ENCODE results near the gene LHFPL5.

Gene LHFPL5

DNA sequence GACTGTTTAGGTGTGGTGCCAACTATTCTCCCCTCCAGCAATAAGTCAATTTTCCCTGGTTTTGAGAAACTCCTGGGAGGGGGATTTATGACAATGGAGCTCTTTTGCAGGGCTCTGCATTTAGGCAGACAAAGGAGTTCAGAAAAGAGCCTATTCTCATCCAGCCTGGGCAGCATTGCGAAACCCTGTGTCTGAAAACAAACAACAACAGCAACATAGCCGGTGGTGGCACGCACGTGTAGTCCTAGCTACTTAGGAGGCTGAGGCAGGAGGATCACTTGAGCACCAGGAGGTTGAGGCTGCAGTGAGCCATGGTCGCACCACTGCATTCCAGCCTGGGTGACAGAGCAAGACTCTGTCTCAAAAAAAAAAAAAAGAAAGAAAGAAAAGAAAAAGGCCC, 14.5 kb upstream of the LHFPL5 start:
- no peak for DNase-seq

DNA sequence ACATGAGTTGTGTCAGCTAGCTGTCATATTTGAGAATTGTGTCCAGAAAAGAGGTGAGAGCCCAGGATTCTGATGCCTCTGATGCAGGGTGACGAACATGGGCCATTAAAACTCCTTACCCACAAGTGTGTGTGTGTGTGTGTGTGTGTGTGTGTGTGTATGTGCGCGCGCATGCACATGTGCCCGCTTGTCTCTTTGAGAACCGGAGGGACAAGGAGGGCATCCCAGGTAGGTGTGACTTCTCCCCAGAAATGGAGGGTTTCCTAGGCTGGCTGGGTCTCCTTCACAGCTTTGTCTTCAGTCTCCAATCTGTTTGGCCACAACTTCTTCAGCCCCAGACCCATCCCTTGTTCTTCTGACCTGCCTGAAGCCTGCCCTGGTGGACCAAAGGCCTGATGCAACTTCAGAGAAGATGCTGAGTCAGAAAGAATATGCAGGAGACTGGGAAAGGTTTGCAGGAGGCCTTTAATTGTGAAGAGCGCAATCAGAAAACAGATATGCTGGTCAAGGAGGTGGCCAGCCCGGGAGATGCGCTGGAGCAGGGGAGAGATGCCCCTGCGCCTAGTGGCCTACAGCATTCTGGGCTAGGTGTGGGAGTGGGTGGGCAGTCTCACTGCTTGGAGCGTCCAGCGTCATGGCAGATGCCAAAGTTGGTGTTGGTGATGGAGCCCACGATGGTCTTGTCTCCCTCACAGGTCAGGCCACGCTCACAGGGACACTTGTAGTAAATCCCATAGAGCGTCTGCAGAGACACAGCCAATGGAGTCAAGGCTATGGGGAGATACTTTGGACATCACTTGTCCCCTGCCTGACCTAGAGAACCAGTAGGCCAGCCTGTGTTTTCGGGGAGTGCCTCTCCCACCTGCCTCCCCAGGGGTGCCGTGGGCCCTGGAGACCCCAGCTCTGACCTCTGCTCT, 10.4 kb upstream of the LHFPL5 start:
- DNase-seq: no peak

DNA sequence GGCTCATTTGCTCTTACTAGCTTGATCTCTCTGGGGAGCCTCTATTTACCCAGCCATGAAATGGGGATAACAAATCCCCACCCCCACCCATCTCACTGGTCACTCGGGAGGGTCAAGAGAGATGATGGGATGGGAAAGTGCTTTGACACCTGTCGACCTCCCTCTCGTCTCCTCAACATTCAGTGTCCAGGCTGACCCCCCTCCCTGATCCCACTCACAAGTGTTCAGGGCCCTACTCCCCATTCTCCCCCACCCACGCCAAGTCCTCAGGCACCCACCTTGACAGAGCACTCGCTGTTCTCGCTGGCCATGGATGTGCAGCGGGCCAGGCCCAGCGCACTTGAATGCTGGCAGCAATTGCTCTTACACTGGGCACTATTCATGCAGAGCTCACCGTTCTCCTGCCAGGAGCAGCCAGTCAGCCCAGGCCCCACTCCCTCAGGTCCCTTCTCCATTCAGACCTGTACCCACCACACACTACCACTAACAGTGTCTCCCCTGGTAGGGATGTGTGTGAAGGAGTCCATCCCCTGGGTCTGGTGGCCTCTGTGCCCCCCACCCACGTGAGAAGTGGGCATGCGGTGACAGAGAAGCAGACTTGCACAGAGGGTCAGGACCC, 9.6 kb upstream of the LHFPL5 start:
- no peak for DNase-seq

- DNase-seq: no peak
These were observed 8.9 kb upstream of the LHFPL5 start for GRCh38 chr6:35796236-35796635.

DNA sequence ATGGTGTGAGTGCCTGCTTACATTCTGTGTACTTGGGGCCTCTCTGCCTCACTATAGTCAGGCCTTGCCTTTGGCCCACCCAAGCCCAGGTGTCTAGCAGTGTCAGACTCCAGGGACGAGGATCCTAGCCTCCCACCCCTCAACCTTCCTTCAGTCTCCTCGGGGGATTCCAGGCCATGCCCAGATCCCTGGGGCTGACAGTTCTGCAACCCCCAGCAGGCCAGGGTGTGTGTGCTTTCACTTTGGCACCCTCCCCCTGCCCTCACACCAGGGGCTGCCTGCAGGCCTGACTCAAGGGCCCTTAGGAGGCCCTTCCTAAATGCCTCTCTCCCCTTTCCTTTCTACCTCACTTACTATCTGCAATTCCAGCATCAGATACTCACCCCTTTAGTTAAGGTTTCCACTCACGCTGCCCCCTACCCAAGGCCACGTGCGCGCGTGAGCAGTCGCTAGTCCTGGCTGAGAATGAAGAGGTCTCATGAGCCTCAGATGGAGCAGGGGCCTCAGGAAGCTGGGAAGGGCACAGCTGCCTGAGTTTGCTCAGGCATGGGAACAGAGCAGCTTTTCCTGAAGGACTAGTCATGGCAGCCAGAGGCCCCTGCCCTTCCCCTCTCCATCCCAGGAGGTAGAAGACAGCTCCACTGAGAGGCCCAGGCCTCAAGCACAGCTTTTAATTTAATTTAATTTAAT, 7.2 kb upstream of the LHFPL5 start:
- DNase-seq: no peak

- no peak for DNase-seq
These were observed 6.4 kb upstream of the LHFPL5 start for GRCh38 chr6:35798706-35799105.

DNA sequence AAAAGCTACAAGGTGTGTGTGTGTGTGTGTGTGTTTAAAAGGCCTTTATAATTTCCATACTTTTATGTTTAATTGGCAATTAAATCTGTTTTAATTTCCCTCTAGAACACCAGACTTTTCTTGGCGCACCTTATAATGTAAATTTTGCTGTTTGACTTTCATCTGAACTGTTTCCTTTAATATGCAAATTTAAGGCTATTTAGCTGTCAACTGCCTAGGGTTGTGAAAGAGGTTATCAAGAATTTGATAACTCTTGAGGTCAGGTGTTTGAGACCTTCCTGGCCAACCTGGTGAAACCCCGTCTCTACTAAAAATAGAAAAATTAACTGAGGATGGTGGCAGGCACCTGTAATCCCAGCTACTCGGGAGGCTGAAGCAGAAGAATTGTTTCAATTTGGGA, 4.0 kb upstream of the LHFPL5 start:
- no peak for DNase-seq

DNA sequence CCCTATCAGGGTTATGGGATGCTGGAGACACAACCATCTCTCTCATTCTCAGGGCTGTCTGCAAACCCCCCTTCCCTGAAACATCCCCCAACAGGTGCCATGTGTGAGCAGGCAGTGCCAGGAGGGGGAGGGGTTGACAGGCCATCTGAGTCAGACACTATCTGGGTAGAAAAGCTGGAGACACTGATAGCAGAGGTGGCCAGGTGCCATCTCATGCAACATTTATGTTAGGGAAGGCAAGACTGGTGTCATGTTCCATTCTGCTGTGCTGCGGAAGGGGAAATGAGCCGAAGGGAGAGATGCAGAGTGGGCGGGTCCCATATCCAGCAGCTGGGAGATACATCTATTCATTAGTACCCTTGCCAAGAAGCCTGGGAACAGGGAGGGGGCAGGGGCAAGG, 3.5 kb downstream of the LHFPL5 start:
- peak in 1 of 51 donors; percentile 20 for DNase-seq

- DNase-seq: no peak
These were observed 4.7 kb downstream of the LHFPL5 start for GRCh38 chr6:35809809-35810208.

DNA sequence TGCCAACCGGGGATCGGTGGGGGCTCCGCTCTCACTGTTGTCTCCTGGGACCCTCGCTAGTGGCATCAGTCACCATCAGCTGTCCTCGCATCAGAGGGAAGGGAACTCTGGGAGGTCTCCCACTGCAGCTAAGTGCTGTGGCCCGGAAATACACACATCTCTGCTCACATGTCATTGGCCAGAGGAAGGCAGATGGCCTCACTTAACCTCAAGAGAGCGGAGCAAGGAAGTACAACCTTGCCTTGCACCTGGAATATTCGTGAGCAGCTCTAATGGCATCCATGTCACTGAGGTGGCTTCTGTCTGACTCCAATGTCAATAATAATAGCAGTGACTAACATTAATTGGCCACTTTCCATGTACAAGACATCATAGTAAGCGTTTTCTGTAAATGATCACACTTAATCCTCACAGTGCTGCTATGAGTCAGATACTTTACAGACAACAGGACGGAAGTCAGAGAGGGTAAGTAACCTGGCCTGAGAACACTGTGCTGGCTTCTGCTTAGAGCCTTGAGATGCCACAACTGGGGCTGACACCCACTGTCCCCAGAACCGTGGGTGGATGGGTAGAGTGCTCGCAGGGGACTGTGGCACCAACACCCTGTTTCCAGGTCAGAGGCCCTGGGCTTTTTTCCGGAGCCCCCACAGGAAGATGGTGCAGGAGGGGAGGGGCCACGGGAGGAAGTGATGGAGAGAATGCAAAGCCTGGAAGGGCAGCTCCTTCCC, 6.0 kb downstream of the LHFPL5 start:
- no peak for DNase-seq

GRCh38 chr6:35811699-35811995, 6.5 kb downstream of the LHFPL5 start:
- no peak for DNase-seq

DNA sequence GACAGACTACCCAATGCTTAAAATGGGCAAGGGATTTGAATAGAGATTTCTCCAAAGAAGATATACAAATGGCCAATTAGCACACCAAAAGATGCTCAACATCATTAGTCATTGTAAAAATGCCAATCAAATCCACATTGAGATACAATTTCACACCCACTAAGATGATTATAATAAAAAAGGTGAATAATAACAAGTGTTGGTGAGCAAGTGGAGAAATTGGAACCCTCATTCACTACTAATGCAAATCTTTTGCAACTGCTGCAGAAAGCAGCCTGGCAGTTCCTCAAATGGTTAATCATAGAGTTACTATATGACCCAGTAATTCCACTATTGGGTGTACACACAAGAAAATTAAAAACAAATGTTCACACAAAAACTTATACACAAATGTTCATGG, 12.4 kb downstream of the LHFPL5 start:
- no peak for DNase-seq

DNA sequence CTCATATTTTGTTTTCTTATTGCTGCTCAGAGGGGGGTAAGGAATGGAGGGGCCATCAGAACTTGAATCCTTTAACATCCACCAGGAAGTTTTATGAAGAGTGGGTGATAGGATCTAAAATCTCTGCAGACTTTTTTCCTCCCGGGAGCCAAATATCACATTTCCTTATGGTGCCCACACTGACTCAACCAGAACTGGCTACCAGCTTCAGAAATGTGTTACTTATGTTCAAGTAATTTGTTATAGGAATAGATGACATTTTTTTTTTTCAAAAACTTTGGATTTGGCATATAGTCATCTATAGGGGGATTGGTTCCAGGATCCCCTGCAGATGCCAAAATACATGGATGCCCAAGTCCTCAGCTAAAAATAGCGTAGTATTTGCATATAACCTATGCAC, 18.4 kb downstream of the LHFPL5 start:
- DNase-seq: no peak

DNA sequence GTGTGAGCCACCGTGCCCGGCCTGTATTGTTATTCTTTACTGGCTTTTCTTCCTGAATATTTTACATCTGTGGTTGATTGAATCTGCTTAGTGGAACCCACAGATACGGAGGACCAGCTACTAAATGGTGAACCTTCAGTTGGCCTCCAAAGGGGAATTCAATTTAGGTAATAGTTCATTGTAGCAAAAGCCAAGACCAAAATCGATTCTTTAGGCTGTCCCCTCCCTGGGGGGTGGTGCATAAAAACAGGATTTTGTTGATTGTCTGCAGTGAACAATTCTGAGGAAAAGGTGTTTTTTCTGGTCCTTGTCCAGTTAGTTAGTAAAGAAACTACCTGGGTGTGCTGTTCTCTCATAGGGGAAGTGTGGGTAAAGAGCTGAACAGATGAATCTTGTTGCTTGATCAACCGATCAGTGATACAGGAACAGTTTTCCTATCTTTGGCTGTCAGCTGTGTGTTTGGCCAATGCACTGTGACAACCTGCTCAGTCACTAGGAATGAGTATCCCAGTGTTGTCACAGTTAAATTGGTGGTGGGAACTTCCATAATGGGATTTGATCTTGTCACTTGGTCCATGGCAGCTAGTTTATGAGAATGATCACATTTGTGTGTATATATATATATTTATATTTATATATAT, 19.5 kb downstream of the LHFPL5 start:
- no peak for DNase-seq

- no peak for DNase-seq
These were observed 24.2 kb downstream of the LHFPL5 start for GRCh38 chr6:35829306-35829705.

GRCh38 chr6:35831257-35832007, 26.3 kb downstream of the LHFPL5 start:
- no peak for DNase-seq

DNA sequence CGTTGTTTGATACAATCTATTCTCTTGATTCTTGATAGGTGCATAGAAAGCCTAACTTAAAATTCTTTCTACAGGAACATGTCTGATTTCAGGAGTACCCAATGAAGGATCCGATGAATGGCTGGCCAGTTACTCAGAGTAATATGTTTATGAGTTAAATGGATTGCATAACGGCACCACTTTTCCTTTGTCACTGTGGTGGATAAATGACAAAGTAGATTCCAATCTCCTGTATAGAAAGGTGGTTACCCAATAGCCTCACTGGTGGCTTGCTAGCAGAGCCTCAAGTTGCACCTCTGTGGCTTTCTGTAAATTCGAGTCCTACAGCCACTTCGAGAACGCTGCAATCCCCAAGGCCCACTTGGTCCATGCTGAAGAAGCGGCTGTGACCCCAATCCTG, 28.4 kb downstream of the LHFPL5 start:
- DNase-seq: no peak

GRCh38 chr6:35839019-35839418, 33.9 kb downstream of the LHFPL5 start:
- no peak for DNase-seq

GRCh38 chr6:35842381-35842780, 37.2 kb downstream of the LHFPL5 start:
- no peak for DNase-seq

GRCh38 chr6:35844290-35844689, 39.1 kb downstream of the LHFPL5 start:
- no peak for DNase-seq

- DNase-seq: no peak
These were observed 45.1 kb downstream of the LHFPL5 start for GRCh38 chr6:35850208-35850607.
